Muscle of leg (tissue), 11 donors: Measurements from ENCODE around the gene PTPRN2. TPM values are rescaled to one million over a fixed set of nuclear protein-coding genes. Genes with fewer than 3 reads are reported as not detected.

Source experiments
- DNase-seq: peaks from one replicate; pipeline ENCODE4 v3.0.0; 2013
- H3K27ac ChIP-seq: one replicate; pipeline ENCODE4 v1.5.1; 2013; ENCODE audit warnings: mild to moderate bottlenecking, low read length, control low read depth
- H3K27me3 ChIP-seq: one replicate; pipeline ENCODE4 v1.6.1; 2013; ENCODE audit warnings: low read length; ENCODE audit not compliant: control insufficient read depth, insufficient read depth
- H3K36me3 ChIP-seq: one replicate; pipeline ENCODE4 v1.6.1; 2013; ENCODE audit warnings: low read length; ENCODE audit not compliant: control insufficient read depth, insufficient read depth
- H3K4me1 ChIP-seq: one replicate; pipeline ENCODE4 v1.6.1; 2013; ENCODE audit warnings: low read length; ENCODE audit not compliant: control insufficient read depth, insufficient read depth
- H3K4me3 ChIP-seq: one replicate; pipeline ENCODE4 v1.5.1; 2013; ENCODE audit warnings: low read length, control low read depth
- H3K9me3 ChIP-seq: replicated peaks from 2 replicates; pipeline ENCODE4 v1.6.1; 2013; ENCODE audit warnings: low read depth, low read length; ENCODE audit not compliant: control insufficient read depth
- WGBS: methylation state at CpG from one replicate; pipeline ENCODE4 v1.1.5; 2013; ENCODE audit warnings: missing lambda C conversion rate; ENCODE audit not compliant: insufficient coverage; 5-methylcytosine and 5-hydroxymethylcytosine counted together
- polyA plus RNA-seq, 8 donors: library from polyadenylated mRNA; unstranded; fragments of 120-200 nt; gene quantifications; one replicate each; pipeline versions ENCODE4 v1.2.1 to v1.2.3, GENCODE V29; 2013; ENCODE audit warnings: inconsistent platforms in 1 of 8, low replicate concordance in 1 of 8; ENCODE audit not compliant: insufficient read length in 8 of 8, insufficient read depth in 1 of 8
- total RNA-seq: library from RNA; stranded (reverse); fragments of 120-200 nt; gene quantifications from one replicate; pipeline ENCODE4 v1.2.4, GENCODE V29; 2013

The PTPRN2 gene
- total and polyA plus RNA-seq, 9 donors: 1.4 to 2.9 (median 2.3) TPM

DNA sequence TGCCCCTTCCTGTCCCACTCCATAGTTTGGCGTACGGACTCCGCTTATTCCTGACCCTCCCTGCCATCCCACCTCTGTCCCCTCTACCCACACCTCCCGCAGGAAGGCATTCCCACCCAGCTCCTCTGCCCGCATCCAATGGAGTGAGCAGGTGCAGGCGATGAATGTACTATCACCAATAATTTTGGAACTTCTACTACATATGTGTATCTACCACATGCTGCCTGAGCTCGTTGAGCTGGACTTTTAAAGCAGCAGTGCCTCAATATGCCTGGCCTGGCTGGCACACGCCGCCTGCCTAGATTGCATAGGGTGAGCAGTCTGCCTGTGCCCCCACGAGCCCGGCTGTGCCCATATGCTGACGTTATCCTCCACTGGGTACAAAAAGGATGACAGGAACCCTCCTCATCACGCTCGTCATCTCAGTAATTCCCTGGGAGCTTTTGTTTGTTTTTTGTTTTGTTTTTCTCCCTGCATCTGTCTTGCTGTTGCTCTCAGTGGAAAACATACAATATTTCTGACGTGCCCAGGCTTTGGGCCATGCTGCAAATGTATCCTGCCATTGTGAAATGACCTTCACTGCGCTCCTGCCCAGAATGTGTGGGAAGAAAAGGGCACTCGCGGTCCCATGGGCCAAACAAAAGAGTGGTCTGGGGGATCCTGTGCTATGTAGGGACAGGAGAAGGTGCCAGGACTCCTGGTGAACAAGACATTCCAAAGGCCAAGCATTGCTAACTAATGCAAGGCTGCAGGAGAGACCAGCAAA lies 302.8 kb downstream of the PTPRN2 start:
- H3K4me1 ChIP-seq: no peaks in the 10 kb centered on the region
- H3K27ac ChIP-seq: no peak overlapping the region
- no peaks in the 10 kb centered on the region for H3K36me3 ChIP-seq
- 85% methylated on average over 17 of the region's 18 CpGs for WGBS
- H3K27me3 ChIP-seq: no peaks in the 10 kb centered on the region
- H3K9me3 ChIP-seq: peaks cover 10% of the 10 kb centered on the region
- no peak overlapping the region for H3K4me3 ChIP-seq
- no peak for DNase-seq

- no peaks in the 10 kb centered on the region for H3K4me1 ChIP-seq
- WGBS: 86% methylated on average over 6 of the region's 6 CpGs
- no peak for DNase-seq
These were observed 303.5 kb downstream of the PTPRN2 start for GRCh38 chr7:158284121-158284520.

DNA sequence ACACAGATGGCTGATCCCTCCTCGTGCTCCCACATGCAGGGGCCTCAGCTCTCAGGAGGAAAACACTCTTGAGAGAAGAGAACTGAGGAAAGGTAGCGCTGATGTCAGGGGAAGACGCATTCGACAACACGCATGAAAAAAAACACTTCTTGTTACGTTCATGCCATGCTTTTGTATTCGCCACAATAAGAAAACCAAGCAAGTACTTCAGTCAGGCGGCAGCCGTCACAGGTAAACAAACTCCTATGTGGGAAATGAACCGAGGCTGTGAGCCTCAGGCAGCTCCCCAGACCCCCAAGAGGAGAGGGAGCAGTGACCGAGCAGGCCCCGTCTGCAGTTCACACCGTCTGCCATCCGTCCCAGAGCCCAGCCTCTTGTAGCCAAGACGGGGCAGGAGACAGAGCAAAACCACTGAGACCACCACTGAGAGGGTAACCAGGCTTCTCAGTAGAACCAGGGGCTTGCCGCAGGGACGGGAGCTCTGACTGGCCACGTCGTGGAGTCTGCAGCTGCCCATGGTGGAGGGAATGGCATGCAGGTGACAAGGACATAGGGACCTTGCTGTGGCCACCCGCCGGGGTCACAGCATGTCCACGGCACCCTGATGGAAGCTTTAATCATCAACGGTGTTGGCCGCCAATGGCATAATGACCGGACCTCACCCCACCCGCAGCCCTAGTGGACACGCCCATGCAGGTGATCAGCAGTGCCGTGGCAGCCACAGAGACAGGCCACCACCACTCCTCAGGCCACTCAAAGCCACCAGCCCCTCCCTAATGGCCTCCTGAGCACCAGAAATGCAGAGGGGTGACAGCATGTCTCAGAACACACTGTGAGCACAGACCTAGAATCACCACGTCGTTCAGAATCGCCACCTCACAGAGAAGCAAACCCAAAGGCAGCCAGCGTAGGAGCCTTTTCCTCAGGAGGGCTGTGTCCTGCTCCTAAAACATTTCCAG lies 304.3 kb downstream of the PTPRN2 start:
- DNase-seq: no peak
- H3K4me3 ChIP-seq: no peak overlapping the region
- H3K27me3 ChIP-seq: no peaks in the 10 kb centered on the region
- 82% methylated on average over 31 of the region's 32 CpGs for WGBS
- H3K27ac ChIP-seq: no peak overlapping the region
- H3K9me3 ChIP-seq: peaks cover 4% of the 10 kb centered on the region
- no peaks in the 10 kb centered on the region for H3K36me3 ChIP-seq
- no peaks in the 10 kb centered on the region for H3K4me1 ChIP-seq

More at GRCh38 chr7:158284121-158284520, 303.5 kb downstream of the PTPRN2 start:
- H3K9me3 ChIP-seq: peaks cover 7% of the 10 kb centered on the region
- H3K27ac ChIP-seq: no peak overlapping the region
- H3K27me3 ChIP-seq: no peaks in the 10 kb centered on the region
- no peak overlapping the region for H3K4me3 ChIP-seq
- H3K36me3 ChIP-seq: no peaks in the 10 kb centered on the region

DNA sequence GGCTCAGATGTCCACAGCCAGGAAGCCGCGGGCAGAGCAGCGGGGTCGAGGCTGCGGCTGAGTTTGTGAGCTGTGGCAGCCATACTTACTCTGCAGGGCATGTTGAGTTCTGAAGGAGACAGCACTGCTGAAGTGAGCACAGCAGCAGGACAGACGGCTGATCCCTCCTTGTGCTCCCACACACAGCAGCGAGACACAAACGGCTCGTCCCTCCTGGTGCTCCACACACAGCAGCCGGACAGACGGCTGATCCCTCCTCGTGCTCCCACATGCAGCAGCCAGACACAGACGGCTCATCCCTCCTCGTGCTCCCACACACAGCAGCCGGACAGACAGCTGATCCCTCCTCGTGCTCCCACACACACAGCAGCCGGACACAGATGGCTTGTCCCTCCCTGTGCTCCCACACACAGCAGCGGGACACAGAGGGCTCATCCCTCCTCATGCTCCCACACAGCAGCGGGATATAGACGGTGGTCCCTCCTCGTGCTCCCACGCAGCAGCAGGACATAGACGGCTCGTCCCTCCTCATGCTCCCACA lies 305.1 kb downstream of the PTPRN2 start:
- H3K4me1 ChIP-seq: no peaks in the 10 kb centered on the region
- WGBS: 59% methylated on average over 18 of the region's 24 CpGs
- H3K27me3 ChIP-seq: no peaks in the 10 kb centered on the region
- no peaks in the 10 kb centered on the region for H3K36me3 ChIP-seq
- DNase-seq: no peak
- no peak overlapping the region for H3K27ac ChIP-seq
- H3K4me3 ChIP-seq: no peak overlapping the region
- peaks cover 4% of the 10 kb centered on the region for H3K9me3 ChIP-seq

DNA sequence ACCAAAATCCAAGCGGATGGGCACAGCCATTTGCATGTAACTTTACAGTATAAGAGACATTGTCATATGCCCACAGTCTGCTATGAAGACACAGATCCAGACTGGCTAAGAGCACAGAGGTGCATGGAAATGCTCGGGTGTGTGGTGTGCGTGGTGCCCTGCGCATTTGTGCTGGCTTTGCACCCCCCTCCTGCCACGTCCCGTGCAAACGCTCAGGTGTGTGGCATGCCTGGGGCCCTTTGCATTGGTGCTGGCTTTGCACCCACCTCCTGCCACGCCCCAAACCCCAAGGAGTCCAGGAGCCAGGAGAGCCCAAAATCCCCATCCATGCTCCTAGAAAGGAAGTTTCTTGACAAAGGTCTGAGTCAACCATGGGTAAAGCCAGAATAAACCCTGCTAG lies 306.2 kb downstream of the PTPRN2 start:
- H3K9me3 ChIP-seq: peaks cover 4% of the 10 kb centered on the region
- no peaks in the 10 kb centered on the region for H3K4me1 ChIP-seq
- no peak for DNase-seq

DNA sequence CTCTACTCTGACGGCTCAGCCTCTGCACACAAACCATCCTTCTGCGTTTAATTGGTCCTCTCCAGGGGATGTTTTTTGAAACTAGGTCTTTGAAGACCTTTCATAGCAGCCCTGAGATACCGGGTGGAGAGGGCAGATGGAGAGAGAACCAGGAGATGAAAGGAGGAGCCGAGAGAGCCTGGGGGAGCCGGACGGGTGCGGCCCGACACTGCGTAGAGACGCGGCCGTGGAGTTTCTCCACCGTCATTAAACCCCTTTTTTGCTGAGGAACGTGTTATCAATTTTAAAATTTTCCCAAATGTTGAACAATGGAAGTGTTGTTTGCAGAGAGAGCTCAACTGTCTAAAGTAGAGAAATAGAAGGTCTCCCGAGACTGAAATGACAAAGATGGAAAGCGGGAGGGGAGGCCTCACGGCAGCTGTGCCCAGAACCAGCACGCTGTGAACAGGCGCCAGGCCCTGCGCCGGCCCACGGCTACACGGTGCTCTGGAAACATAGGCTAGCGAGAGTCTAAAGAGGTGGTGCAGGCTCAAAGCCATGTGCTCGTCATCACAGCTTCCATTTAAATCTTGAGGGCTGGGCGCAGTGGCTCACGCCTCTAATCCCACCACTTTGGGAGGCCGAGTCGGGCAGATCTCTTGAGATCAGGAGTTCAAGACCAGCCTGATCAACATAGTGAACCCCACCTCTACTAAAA lies 307.0 kb downstream of the PTPRN2 start:
- H3K4me1 ChIP-seq: no peaks in the 10 kb centered on the region
- no peak overlapping the region for H3K27ac ChIP-seq
- H3K27me3 ChIP-seq: no peaks in the 10 kb centered on the region
- H3K36me3 ChIP-seq: no peaks in the 10 kb centered on the region
- H3K9me3 ChIP-seq: peaks cover 4% of the 10 kb centered on the region
- no peak overlapping the region for H3K4me3 ChIP-seq
- WGBS: 82% methylated on average over 25 of the region's 29 CpGs
- DNase-seq: no peak

More for the DNA sequence above, 306.2 kb downstream of the PTPRN2 start:
- Histone ChIP-seq H3K4me3 (no peak overlapping the region), H3K27ac (no peak overlapping the region), H3K36me3 (no peaks in the 10 kb centered on the region), H3K27me3 (no peaks in the 10 kb centered on the region)
- 90% methylated on average over 6 of the region's 8 CpGs for WGBS

DNA sequence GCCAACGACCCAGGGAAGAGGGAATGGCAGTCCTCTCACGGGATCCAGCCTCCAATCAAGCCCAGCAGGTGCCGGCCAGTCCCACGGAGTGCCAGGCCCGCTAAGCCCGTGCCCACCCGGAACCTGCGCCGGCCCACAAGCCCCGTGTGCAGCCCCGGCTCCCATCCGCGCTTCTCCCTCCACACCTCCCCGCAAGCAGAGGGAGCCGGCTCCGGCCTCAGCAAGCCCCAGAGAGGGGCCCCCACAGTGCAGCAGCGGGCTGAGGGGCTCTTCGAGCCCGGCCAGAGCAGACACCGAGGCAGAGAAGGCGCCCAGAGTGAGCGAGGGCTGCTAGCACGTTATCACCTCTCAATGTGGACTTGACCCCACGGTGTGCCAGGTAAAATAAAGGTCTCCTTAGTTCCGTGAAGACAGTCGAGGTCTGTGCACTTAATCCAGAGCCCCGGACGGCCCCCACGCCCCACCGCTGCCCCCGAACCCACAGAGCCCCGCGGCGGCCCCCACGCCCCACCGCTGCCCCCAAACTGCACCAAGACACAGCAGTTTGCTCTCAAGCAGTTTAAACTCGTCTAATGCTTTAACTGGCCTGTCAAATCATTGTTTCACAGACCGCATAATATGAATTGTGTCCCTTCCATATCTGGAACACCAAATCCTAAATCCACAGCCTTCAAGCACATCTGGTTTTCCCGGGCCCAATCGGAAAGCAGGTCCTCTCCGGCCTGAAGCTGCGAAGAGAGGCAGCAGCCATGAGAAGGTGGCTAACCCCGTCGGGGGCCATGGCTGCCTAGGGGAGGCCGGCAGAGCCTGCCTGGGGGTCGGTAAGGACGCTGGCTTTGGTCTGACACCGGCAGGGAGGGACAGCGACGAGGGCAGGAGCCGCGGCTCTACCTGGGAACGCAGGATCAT lies 307.8 kb downstream of the PTPRN2 start:
- 83% methylated on average over 45 of the region's 53 CpGs for WGBS
- no peak for DNase-seq

DNA sequence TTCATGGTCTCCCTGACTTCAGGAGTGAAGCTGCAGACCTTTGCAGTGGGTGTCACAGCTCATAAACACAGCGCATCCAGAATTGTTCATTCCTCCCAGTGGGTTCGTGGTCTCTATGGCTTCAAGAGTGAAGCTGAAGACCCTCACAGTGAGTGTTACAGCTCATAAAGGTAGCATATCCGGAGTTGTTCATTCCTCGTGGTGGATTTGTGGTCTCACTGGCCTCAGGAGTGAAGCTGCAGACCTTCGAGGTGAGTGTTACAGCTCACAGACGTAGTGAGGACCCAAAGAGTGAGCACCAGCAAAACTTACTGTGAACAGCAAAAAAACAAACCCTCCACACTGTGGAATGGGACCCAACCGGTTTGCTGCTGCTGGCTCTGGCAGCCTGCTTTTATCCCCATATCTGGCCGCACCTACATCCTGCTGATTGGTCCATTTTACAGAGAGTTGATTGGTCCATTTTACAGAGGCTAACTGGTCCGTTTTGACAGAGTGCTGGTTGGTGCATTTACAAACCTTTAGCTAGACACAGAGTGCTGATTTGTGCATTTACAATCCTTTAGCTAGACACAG lies 308.8 kb downstream of the PTPRN2 start:
- H3K36me3 ChIP-seq: no peaks in the 10 kb centered on the region

More for the DNA sequence above, 307.8 kb downstream of the PTPRN2 start:
- Histone ChIP-seq H3K4me1 (no peaks in the 10 kb centered on the region), H3K27me3 (no peaks in the 10 kb centered on the region), H3K27ac (no peak overlapping the region), H3K36me3 (no peaks in the 10 kb centered on the region), H3K4me3 (no peak overlapping the region), H3K9me3 (no peaks in the 10 kb centered on the region)

More for the DNA sequence above, 308.8 kb downstream of the PTPRN2 start:
- Histone ChIP-seq H3K27ac (no peak overlapping the region), H3K4me1 (no peaks in the 10 kb centered on the region), H3K4me3 (no peak overlapping the region), H3K9me3 (no peaks in the 10 kb centered on the region), H3K27me3 (no peaks in the 10 kb centered on the region)
- WGBS: 87% methylated on average over 6 of the region's 9 CpGs
- DNase-seq: no peak
